Astrocyte (in vitro differentiated cells and primary cell): ENCODE data around the gene TANGO6. TPM values are rescaled to one million over a fixed set of nuclear protein-coding genes. Genes with fewer than 3 reads are reported as not detected.
A peak's percentile ranks its signal among the peaks of the same experiment; 100 is the strongest.

ENCODE experiments used
- DNase-seq: peaks from one replicate; pipeline ENCODE4 v3.0.0-alpha.2; 2010; ENCODE audit warnings: low read depth
- FAIRE-seq: peaks from 2 replicates; lab custom pipeline; 2011; peaks lifted over from hg19 to GRCh38; lab: Jason Lieb, UNC
- H2AFZ ChIP-seq: 2 replicates; pipeline ENCODE4 v1.6.0; 2012; ENCODE audit warnings: low read depth, low read length, inconsistent platforms
- H3K27ac ChIP-seq: 2 replicates; pipeline ENCODE4 v1.5.1; 2011; ENCODE audit warnings: low read depth, low read length, inconsistent platforms
- H3K27me3 ChIP-seq: 2 replicates; pipeline ENCODE4 v1.6.0; 2011; ENCODE audit warnings: low read length, inconsistent platforms; ENCODE audit not compliant: insufficient read depth
- H3K36me3 ChIP-seq: 2 replicates; pipeline ENCODE4 v1.5.1; 2011; ENCODE audit warnings: low read length, inconsistent platforms; ENCODE audit not compliant: insufficient read depth
- H3K4me1 ChIP-seq: 2 replicates; pipeline ENCODE4 v1.5.1; 2011; ENCODE audit warnings: low read length, inconsistent platforms; ENCODE audit not compliant: insufficient read depth
- H3K4me2 ChIP-seq: 2 replicates; pipeline ENCODE4 v1.6.0; 2012; ENCODE audit warnings: low read length, inconsistent platforms
- H3K4me3 ChIP-seq: 2 replicates; pipeline ENCODE4 v1.5.1; 2011; ENCODE audit warnings: low read depth, mild to moderate bottlenecking, low read length, inconsistent platforms; ENCODE audit not compliant: insufficient read depth
- H3K79me2 ChIP-seq: 2 replicates; pipeline ENCODE4 v1.6.0; 2012; ENCODE audit warnings: mild to moderate bottlenecking, low read length, inconsistent platforms; ENCODE audit not compliant: insufficient read depth
- H3K9ac ChIP-seq: 2 replicates; pipeline ENCODE4 v1.6.0; 2012; ENCODE audit warnings: mild to moderate bottlenecking, low read length, inconsistent platforms
- H3K9me3 ChIP-seq: 2 replicates; pipeline ENCODE4 v1.5.1; 2012; ENCODE audit warnings: low read depth, mild to moderate bottlenecking, low read length, inconsistent platforms; ENCODE audit not compliant: insufficient read depth
- H4K20me1 ChIP-seq: 2 replicates; pipeline ENCODE4 v1.6.0; 2012; ENCODE audit warnings: low read length, inconsistent platforms; ENCODE audit not compliant: insufficient read depth
- H3K27ac Mint-ChIP-seq: one replicate; pipeline ENCODE4 v1.8.0; 2021; ENCODE audit warnings: mild to moderate bottlenecking, mixed read lengths; ENCODE audit not compliant: unreplicated experiment
- H3K27me3 Mint-ChIP-seq: one replicate; pipeline ENCODE4 v1.8.0; 2021; ENCODE audit warnings: low read depth, mixed read lengths; ENCODE audit not compliant: unreplicated experiment
- H3K36me3 Mint-ChIP-seq: one replicate; pipeline ENCODE4 v1.8.0; 2021; ENCODE audit warnings: low read depth, mixed read lengths; ENCODE audit not compliant: unreplicated experiment
- H3K4me1 Mint-ChIP-seq: one replicate; pipeline ENCODE4 v1.8.0; 2021; ENCODE audit warnings: low read depth, mixed read lengths; ENCODE audit not compliant: unreplicated experiment
- H3K4me3 Mint-ChIP-seq: one replicate; pipeline ENCODE4 v1.8.0; 2021; ENCODE audit warnings: mild to moderate bottlenecking, moderate library complexity, mixed read lengths; ENCODE audit not compliant: unreplicated experiment
- H3K9me3 Mint-ChIP-seq: one replicate; pipeline ENCODE4 v1.8.0; 2021; ENCODE audit warnings: mild to moderate bottlenecking, mixed read lengths; ENCODE audit not compliant: unreplicated experiment
- CTCF ChIP-seq: IDR thresholded peaks from 2 replicates; pipeline ENCODE4 v1.5.1; 2011; ENCODE audit warnings: low read depth, mild to moderate bottlenecking, inconsistent platforms, low read length, moderate library complexity; ENCODE audit not compliant: insufficient read depth
- EZH2 ChIP-seq: IDR thresholded peaks from 2 replicates; pipeline ENCODE4 v1.6.1; 2012; ENCODE audit warnings: mild to moderate bottlenecking, low read length, inconsistent platforms; ENCODE audit not compliant: insufficient read depth
- total RNA-seq: library from RNA; stranded (reverse); gene quantifications from 2 replicates; pipeline ENCODE4 v1.2.1, GENCODE V29; 2021

TANGO6 gene
- total RNA-seq, 1 donor from 2014 or later = 15.8 TPM

- H3K27me3 Mint-ChIP-seq = no peaks in the 10 kb centered on the region
- H3K27ac ChIP-seq = peak overlapping the region; percentile 41
- peaks cover 8% of the 10 kb centered on the region for H3K9me3 Mint-ChIP-seq
- H3K79me2 ChIP-seq = no peaks in the 10 kb centered on the region
- DNase-seq = peak; percentile 34
- H3K4me1 Mint-ChIP-seq = peaks cover 3% of the 10 kb centered on the region
- FAIRE-seq = no peak
- peaks cover 5% of the 10 kb centered on the region for H3K36me3 ChIP-seq
- H3K4me3 Mint-ChIP-seq = no peak overlapping the region
- no peak overlapping the region for H3K27ac Mint-ChIP-seq
- H3K4me2 ChIP-seq = peak overlapping the region; percentile 53
- H2AFZ ChIP-seq = no peak overlapping the region
- H3K9me3 ChIP-seq = no peaks in the 10 kb centered on the region
- H3K36me3 Mint-ChIP-seq = peaks cover 12% of the 10 kb centered on the region
- peaks cover 13% of the 10 kb centered on the region for H3K4me1 ChIP-seq
- no peaks in the 10 kb centered on the region for H4K20me1 ChIP-seq
- no peaks in the 10 kb centered on the region for H3K27me3 ChIP-seq
- no peak overlapping the region for H3K4me3 ChIP-seq
- no peak for TF ChIP-seq CTCF
- TF ChIP-seq EZH2 = no peak
- no peak overlapping the region for H3K9ac ChIP-seq
These were observed 196.1 kb downstream of the TANGO6 start for GRCh38 chr16:69039333-69039941.

GRCh38 chr16:69040144-69040909 lies 197.0 kb downstream of the TANGO6 start:
- Histone ChIP-seq H3K4me3 (no peak overlapping the region), H2AFZ (no peak overlapping the region), H3K9ac (peak overlapping the region; percentile 0), H4K20me1 (no peaks in the 10 kb centered on the region), H3K79me2 (no peaks in the 10 kb centered on the region), H3K27me3 (no peaks in the 10 kb centered on the region), H3K9me3 (no peaks in the 10 kb centered on the region), H3K4me1 (peaks cover 13% of the 10 kb centered on the region), H3K27ac (peak overlapping the region; percentile 26), H3K36me3 (peaks cover 2% of the 10 kb centered on the region), H3K4me2 (peak overlapping the region; percentile 53)
- DNase-seq (peak; percentile 65), FAIRE-seq (no peak)
- H3K9me3 Mint-ChIP-seq = peaks cover 8% of the 10 kb centered on the region
- peaks cover 12% of the 10 kb centered on the region for H3K36me3 Mint-ChIP-seq
- H3K27ac Mint-ChIP-seq = no peak overlapping the region
- H3K27me3 Mint-ChIP-seq = no peaks in the 10 kb centered on the region
- TF ChIP-seq EZH2 (no peak), CTCF (no peak)
- H3K4me3 Mint-ChIP-seq = no peak overlapping the region
- H3K4me1 Mint-ChIP-seq = peaks cover 3% of the 10 kb centered on the region
